ENCODE data around the gene SEMA3F. TPM values are rescaled to one million over a fixed set of nuclear protein-coding genes. Genes with fewer than 3 reads are reported as not detected.

Gene SEMA3F
- total and polyA plus RNA-seq, 9 donors: 1.9 to 31.5 (median 7.2) TPM

GRCh38 chr3:50138266-50139200 is 16.6 kb upstream of the SEMA3F start:
- Histone ChIP-seq H3K27me3 (no peaks in the 10 kb centered on the region), H3K4me1 (ENCODE audit: insufficient read depth) (no peaks in the 10 kb centered on the region), H3K27ac (no peak overlapping the region), H3K36me3 (no peaks in the 10 kb centered on the region), H3K4me3 (no peak overlapping the region), H3K9me3 (no peaks in the 10 kb centered on the region)
- TF ChIP-seq EP300 (IDR thresholded peaks at IDR 0.05) (no peak), CTCF (IDR thresholded peaks at IDR 0.05) (no peak), POLR2A (IDR thresholded peaks at IDR 0.05) (no peak)
- DNase-seq: no peak
- intact Hi-C loops (cut with DNase I): no loop called here
- WGBS, 3 donors: 23 to 35% (median 29%) methylated on average over 13 of the region's 13 CpGs

GRCh38 chr3:50139308-50139707 is 15.8 kb upstream of the SEMA3F start:
- H3K27ac ChIP-seq: no peak overlapping the region
- no peak overlapping the region for H3K4me3 ChIP-seq
- intact Hi-C loops (cut with DNase I): no loop called here
- DNase-seq: no peak
- WGBS, 3 donors: 66 to 77% (median 71%) methylated on average over 6 of the region's 6 CpGs
- H3K4me1 ChIP-seq (ENCODE audit: insufficient read depth): no peaks in the 10 kb centered on the region
- H3K36me3 ChIP-seq: no peaks in the 10 kb centered on the region
- no peak for TF ChIP-seq POLR2A (IDR thresholded peaks at IDR 0.05)
- TF ChIP-seq CTCF (IDR thresholded peaks at IDR 0.05): no peak
- no peak for TF ChIP-seq EP300 (IDR thresholded peaks at IDR 0.05)
- H3K27me3 ChIP-seq: no peaks in the 10 kb centered on the region
- no peaks in the 10 kb centered on the region for H3K9me3 ChIP-seq

- no peaks in the 10 kb centered on the region for H3K27me3 ChIP-seq
- H3K4me1 ChIP-seq (ENCODE audit: insufficient read depth): no peaks in the 10 kb centered on the region
- H3K9me3 ChIP-seq: no peaks in the 10 kb centered on the region
- intact Hi-C loops (cut with DNase I): no loop called here
- no peaks in the 10 kb centered on the region for H3K36me3 ChIP-seq
- no peak overlapping the region for H3K4me3 ChIP-seq
- TF ChIP-seq POLR2A (IDR thresholded peaks at IDR 0.05) (no peak), EP300 (IDR thresholded peaks at IDR 0.05) (no peak), CTCF (IDR thresholded peaks at IDR 0.05) (no peak)
- no peak overlapping the region for H3K27ac ChIP-seq
- WGBS, 3 donors: 81 to 86% (median 84%) methylated on average over 13 of the region's 13 CpGs
- DNase-seq: no peak
These were observed 15.3 kb upstream of the SEMA3F start for GRCh38 chr3:50139718-50140423.

- no peaks in the 10 kb centered on the region for H3K27me3 ChIP-seq
- no peaks in the 10 kb centered on the region for H3K4me1 ChIP-seq (ENCODE audit: insufficient read depth)
- H3K4me3 ChIP-seq: no peak overlapping the region
- no peak for DNase-seq
- H3K9me3 ChIP-seq: no peaks in the 10 kb centered on the region
- intact Hi-C loops (cut with DNase I): no loop called here
- TF ChIP-seq POLR2A (IDR thresholded peaks at IDR 0.05) (no peak), CTCF (IDR thresholded peaks at IDR 0.05) (no peak), EP300 (IDR thresholded peaks at IDR 0.05) (no peak)
- H3K27ac ChIP-seq: no peak overlapping the region
- no peaks in the 10 kb centered on the region for H3K36me3 ChIP-seq
- 92 to 95% (median 92%) methylated on average over 12 of the region's 12 CpGs for WGBS, 3 donors
These were observed 14.1 kb upstream of the SEMA3F start for GRCh38 chr3:50140990-50141389.

Measured in ovary (tissue), 9 donors.